22Rv1 (cell line): ENCODE data around the gene FSHR.

Experiments
- ZFX ChIP-seq: fragments of 450-650 bp; IDR thresholded peaks from 2 replicates; pipeline ENCODE4 v1.6.1; 2017; ENCODE audit warnings: antibody characterized with exemption, borderline replicate concordance
- TF ChIP-seq, protein P1 (sequence below): fragments of 450-650 bp; IDR thresholded peaks from 2 replicates; pipeline ENCODE4 v1.5.1; 2017; ENCODE audit warnings: mild to moderate bottlenecking

DNA sequence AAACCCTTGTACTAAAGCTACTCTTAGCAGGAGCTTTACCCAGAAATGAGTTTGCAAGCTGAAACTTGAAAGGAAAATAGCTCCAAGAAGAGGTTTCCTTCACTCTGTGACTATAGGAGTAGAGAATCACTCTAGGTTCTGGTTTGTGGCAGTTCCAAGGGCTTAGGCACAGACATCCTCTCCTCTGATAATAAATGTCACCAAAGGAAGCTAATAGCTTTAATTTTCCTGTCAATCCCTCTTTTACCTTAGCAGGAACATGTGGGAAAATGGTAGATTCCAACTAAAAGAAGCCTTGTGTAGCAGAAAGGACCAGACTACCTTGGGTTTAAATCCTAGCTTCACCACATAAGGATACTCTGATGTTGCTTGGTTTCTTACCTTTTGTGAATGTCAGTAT lies 104.0 kb downstream of the FSHR start:
- TF ChIP-seq, protein P1, sequence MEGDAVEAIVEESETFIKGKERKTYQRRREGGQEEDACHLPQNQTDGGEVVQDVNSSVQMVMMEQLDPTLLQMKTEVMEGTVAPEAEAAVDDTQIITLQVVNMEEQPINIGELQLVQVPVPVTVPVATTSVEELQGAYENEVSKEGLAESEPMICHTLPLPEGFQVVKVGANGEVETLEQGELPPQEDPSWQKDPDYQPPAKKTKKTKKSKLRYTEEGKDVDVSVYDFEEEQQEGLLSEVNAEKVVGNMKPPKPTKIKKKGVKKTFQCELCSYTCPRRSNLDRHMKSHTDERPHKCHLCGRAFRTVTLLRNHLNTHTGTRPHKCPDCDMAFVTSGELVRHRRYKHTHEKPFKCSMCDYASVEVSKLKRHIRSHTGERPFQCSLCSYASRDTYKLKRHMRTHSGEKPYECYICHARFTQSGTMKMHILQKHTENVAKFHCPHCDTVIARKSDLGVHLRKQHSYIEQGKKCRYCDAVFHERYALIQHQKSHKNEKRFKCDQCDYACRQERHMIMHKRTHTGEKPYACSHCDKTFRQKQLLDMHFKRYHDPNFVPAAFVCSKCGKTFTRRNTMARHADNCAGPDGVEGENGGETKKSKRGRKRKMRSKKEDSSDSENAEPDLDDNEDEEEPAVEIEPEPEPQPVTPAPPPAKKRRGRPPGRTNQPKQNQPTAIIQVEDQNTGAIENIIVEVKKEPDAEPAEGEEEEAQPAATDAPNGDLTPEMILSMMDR = no peak
- no peak for TF ChIP-seq ZFX
